ENCODE results near the gene MUC15.
"Not testable (repeated sequence)": the region's sequence is repeated elsewhere in the genome, so short reads cannot be mapped to it uniquely, and the experiment has no call there.

Gene MUC15, protein sequence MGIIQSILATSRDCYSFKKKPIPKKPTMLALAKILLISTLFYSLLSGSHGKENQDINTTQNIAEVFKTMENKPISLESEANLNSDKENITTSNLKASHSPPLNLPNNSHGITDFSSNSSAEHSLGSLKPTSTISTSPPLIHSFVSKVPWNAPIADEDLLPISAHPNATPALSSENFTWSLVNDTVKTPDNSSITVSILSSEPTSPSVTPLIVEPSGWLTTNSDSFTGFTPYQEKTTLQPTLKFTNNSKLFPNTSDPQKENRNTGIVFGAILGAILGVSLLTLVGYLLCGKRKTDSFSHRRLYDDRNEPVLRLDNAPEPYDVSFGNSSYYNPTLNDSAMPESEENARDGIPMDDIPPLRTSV

GRCh38 chr11:26571861-26572654 is at the start of gene MUC15:
MUC15 (minus strand) TSS chr11:26572263; CDS start chr11:26567094, 5,169 bp downstream.
- DNase-seq: no peak

DNA sequence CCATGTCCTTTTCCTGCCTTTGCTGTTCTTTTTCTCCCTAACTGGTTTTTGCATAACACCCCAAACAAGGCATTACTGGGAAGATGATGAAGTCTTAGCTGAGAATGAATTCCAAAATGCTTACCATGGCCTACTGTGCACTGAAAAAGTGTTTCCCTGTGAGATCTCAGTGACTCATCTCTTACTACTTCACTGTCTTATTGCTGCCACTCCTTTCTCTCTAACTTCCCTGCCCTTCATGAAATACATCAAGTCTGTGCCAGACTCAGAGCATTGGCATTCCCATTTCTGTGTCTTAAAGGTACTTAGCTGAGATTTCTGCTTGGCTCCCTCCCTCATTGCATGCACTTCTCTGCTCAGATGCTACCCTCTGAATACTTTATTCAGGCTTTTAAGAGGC is 49.1 kb upstream of the MUC15 start:
- DNase-seq: no peak

GRCh38 chr11:26620282-26621045 is 48.4 kb upstream of the MUC15 start:
- no peak for DNase-seq

GRCh38 chr11:26618441-26618840 is 46.4 kb upstream of the MUC15 start:
- DNase-seq: no peak

GRCh38 chr11:26613759-26614158 is 41.7 kb upstream of the MUC15 start:
- no peak for DNase-seq

- DNase-seq: no peak
These were observed 36.6 kb upstream of the MUC15 start for GRCh38 chr11:26608507-26609146.

DNA sequence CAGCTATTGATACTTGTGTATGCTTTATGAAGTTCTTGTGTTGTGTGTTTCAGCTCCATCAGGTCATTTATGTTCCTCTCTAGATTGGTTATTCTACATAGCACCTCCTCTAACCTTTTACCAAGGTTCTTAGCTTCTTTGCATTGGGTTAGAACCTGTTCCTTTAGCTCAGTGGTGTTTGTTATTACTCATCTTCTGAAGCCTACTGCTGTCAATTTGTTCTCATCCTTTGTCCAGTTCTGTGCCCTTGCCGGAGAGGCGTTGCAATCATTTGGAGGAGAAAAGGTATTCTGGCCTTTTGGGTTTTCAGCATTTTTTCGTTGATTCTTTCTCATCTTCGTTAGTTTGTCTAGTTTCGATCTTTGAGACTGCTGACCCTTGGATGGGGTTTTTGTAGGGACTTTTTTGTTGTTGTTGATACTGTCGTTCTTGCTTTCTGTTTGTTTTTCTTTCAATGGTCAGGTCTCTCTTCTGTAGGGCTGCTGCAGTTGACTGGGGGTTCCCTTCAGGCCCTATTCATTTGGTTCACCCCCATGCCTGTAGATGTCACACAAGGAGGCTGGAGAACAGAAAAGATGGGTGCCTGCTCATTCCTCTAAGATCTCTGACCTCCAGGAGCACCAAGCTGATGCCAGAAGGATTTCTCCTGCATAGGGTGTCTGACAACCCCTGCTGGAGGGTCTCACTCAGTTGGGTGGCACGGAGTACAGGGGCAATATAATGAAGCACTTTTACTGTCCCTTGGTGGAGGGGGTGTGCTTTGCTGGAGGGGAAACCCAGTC is 35.9 kb upstream of the MUC15 start:
- no peak for DNase-seq

DNA sequence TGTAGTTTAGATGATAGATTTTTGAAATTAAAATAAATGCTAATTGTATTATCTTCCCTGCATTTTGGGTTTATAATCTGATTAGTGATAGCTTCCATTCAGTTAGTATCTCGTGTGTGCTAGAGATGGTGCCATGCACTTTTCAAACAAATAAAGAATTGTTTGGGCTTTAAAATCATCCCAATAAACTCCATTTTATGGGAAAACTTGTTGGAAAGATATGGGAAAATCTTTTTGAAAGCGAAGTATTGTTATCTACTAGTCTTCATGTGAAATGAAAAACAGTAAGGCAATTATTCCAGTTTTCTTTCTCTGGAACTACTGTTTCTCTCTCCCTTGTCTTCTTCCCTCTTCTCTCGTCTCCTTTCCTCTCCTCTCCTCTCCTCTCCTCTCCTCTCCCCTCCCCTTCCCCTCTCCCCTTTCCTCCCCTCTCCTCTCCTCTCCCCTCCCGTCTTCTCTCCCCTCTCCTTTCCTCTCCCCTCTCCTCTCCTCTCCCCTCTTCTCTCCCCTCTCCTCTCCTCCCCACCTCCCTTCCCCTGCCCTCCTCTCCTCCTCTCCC is 27.9 kb upstream of the MUC15 start:
- no peak for DNase-seq

DNA sequence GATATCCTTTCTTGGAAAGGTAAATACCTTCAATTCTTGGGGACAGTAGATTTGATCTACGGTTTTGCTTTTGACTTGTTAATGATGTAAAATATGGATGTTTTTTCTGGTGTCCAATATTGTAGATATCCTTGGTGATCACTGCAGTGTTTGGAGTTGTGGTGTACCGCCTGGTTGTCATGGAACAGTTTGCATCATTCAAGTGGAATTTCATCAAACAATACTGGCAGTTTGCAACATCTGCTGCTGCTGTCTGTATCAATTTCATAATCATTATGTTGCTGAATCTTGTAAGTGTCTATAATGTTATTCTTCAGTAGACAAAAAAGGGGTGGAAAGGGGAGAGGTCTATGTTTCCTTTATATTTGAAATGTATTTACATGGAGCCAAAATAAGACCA is 27.4 kb upstream of the MUC15 start:
- no peak for DNase-seq

- no peak for DNase-seq
These were observed 25.8 kb upstream of the MUC15 start for GRCh38 chr11:26597899-26598298.

DNA sequence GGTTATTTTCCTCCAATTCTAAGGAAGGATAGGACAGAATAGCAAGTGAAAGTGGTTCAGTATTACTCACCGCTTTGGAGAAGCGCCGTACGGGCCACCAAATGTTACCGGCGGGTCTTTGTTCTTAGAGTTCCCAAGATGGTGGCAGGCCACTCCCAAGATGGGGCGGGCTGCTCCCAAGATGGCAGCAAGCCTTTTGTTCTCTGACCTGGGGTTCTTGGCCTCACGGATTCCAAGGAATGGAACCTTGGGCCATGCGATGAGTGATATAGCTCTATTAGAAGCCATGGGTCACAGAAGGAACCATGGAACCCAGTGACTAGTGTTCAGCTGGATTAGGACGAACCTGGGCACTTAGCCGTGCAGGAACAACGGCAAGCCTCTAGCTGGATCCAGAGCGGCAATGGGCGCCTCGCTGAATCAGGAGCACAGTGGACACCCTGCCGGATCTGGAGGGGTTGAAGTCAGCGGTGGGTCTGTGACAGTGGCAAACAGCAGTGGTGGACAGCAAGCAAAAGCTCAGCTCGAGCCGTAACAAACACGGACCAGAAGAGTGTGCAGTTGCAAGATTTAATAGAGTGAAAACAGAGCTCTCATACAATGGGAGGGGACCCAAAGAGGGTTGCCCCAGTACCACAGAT is 25.1 kb upstream of the MUC15 start:
- DNase-seq: not testable (repeated sequence)

DNA sequence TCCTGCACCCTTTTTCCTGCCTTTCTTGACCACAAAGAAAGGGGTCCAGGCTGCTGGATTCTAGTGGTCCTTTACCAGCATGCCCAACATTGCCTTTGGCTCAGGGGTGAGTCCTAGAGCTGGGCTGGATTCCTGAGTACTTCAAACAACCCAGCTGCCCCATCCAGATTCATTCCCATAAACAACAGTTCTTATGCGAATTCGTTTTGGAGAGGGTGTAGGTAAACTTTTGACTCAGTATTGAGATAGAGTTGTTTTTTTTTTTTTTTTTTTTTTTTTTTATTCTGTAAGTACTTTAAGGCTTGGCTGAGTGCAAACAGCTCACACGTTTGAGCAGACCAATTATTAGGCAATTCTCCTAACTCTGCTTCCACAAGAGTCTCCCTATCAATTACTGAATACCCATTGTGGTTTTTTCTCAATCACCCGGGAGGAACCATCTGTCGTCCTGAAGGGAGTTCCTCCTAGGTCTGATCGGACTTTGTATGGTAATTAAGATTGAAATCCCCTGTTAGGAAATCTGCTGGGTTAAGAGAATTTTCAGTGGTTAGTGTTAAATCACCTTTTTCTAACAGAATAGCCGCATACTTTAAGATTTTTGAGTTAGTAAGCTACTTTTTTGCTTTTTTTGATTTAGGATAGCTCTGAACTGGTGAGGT is 23.3 kb upstream of the MUC15 start:
- not testable (repeated sequence) for DNase-seq

GRCh38 chr11:26593691-26594090 is 21.6 kb upstream of the MUC15 start:
- DNase-seq: no peak

DNA sequence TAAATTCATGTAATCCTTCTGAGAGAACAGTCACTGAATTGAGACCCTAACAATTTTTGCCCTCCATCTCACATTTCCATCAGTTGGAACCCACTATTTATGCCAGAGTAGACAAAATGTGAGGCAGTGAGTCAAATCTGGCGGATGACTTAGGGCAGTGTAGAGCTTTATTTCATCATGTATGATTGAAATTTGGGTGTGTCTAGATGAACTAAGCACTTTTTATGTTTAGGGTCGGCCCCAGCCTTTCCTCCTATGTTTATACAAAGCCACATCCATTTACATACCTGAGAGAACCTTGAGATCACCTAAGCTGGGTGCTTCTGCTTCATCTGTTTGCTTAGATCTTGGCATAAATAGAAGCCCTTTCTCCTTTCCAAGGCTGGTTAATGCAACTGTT is 15.0 kb upstream of the MUC15 start:
- no peak for DNase-seq

DNA sequence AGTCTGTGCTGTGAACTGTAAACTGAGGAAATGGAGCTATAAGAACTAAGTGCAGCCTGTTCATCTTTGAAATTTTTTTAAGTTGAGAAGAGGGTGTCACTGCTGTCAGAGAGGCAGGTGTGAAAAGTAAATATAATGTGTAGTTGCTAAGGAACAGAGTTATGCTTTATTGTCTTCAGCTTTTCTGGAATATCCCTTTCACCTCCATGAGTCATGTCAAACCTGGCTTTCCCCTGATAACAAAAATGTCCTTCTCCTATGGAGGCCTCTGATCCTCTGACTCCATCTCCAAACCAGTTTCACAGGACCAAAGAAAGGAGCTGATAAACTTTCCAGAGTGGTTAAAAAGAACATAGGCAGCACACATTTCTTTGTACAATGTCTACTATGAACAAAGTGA is 12.8 kb upstream of the MUC15 start:
- DNase-seq: no peak

DNA sequence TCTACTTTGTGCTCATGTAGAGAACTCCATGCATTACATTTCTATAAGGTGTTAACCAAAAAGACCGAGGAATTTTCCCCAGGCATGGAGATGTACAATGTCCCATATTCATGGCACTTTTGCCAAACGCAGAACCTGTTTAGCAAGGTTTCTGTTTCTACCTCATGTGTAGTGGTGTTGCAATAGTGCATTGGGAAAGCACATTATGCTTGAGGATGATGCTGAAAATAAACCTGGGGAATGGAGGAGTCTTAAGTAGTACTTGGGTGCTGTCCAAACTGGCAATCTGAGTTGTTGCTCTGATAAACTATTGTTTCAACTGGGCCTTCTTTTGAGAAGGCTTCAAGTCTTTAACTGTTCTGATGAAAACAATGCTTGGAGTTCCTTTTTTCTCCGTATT is 11.5 kb upstream of the MUC15 start:
- no peak for DNase-seq

DNA sequence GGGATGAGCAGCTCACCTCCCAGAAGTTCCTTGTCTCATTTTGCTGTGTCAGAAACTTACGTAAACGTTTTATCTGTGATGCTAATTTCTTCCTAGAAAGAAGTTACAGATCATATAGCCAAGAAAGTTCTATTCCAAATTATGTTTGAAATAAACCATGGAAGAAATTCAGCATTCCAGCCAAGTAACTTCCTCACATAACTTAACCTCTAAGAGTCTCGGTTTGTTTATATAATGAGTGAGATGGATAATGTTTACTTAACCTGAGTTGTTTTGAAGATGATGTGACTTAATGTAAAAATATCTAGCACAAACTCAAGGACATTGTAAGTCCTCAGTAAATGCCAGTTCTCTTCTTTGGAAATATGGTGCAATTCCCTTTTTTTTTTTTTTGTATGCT is 8.9 kb upstream of the MUC15 start:
- no peak for DNase-seq

GRCh38 chr11:26579683-26580082 is 7.6 kb upstream of the MUC15 start:
- no peak for DNase-seq

- no peak for DNase-seq
These were observed 7.1 kb upstream of the MUC15 start for GRCh38 chr11:26578998-26579661.

- no peak for DNase-seq
These were observed 3.9 kb upstream of the MUC15 start for GRCh38 chr11:26575946-26576345.
